Epithelial cell of proximal tubule (primary cell): ENCODE measurements around the gene ADAMTS14. TPM values are rescaled to one million over a fixed set of nuclear protein-coding genes. Genes with fewer than 3 reads are reported as not detected.

Source experiments
- DNase-seq: peaks from one replicate; pipeline ENCODE4 v3.0.0-alpha.2; 2011; ENCODE audit warnings: low read depth
- H3K4me3 ChIP-seq: 2 replicates; pipeline ENCODE4 v1.5.1; 2011; ENCODE audit warnings: low read depth, mild to moderate bottlenecking, low read length
- CTCF ChIP-seq: conservative IDR thresholded peaks from 2 replicates; pipeline ENCODE4 v1.5.1; 2012; ENCODE audit warnings: low read depth, mild to moderate bottlenecking, low read length
- total RNA-seq: library from RNA; depleted of rRNA; stranded (reverse); fragments of >200 nt; gene quantifications from 2 replicates; pipeline ENCODE4 v1.2.3, GENCODE V29; 2015

ADAMTS14 gene
- total RNA-seq, 1 donor from 2014 or later = 1.3 TPM

- DNase-seq = peak; percentile 30
- no peak overlapping the region for H3K4me3 ChIP-seq
- TF ChIP-seq CTCF = no peak
Measured at GRCh38 chr10:70803775-70804420, 131.6 kb downstream of the ADAMTS14 start.

GRCh38 chr10:70804421-70804808 is 132.1 kb downstream of the ADAMTS14 start:
- no peak for TF ChIP-seq CTCF
- peak; percentile 73 for DNase-seq
- H3K4me3 ChIP-seq = no peak overlapping the region

GRCh38 chr10:70805619-70806215 is 133.4 kb downstream of the ADAMTS14 start:
- no peak for DNase-seq
- TF ChIP-seq CTCF = no peak
- no peak overlapping the region for H3K4me3 ChIP-seq

- no peak for DNase-seq
Measured at GRCh38 chr10:70806841-70807240, 134.5 kb downstream of the ADAMTS14 start.

GRCh38 chr10:70807556-70807955 is 135.2 kb downstream of the ADAMTS14 start:
- no peak for DNase-seq
- TF ChIP-seq CTCF = no peak
- no peak overlapping the region for H3K4me3 ChIP-seq

More at GRCh38 chr10:70806841-70807240, 134.5 kb downstream of the ADAMTS14 start:
- TF ChIP-seq CTCF = no peak
- H3K4me3 ChIP-seq = no peak overlapping the region

- no peak for DNase-seq
- H3K4me3 ChIP-seq = no peak overlapping the region
- TF ChIP-seq CTCF = no peak
Measured at GRCh38 chr10:70809011-70809611, 136.8 kb downstream of the ADAMTS14 start.
